ENCODE results near the gene LGMN. TPM values are rescaled to one million over a fixed set of nuclear protein-coding genes. Genes with fewer than 3 reads are reported as not detected.

The LGMN gene
- total and polyA plus RNA-seq, 2 experiments from 2014 or later, result 205 to 243 TPM

DNA sequence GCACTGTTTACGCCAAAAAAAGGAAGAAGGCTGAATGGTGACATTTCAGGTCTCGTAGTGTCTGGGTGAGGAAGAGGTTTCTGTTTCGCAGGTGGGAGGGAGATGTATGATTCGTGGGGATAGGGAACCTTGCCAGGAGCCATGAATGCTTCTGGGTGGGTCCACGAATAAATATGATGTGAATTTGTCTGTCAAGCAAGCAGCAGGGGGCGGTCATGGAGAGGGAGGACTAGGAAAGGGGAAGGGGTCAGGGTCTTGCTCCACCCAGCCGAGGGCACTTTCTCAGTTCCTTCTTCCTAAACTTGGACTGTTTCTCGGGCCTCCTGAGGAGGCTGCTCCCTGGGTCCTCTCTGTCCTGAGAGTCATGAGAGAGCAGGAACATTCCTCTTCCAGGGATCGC is 72.5 kb downstream of the LGMN start:
- Histone ChIP-seq H3K4me1 (ENCODE audit: low read depth) (no peaks in the 10 kb centered on the region), H3K27ac (no peak overlapping the region), H3K27me3 (no peaks in the 10 kb centered on the region), H3K9me3 (ENCODE audit: low read depth) (no peaks in the 10 kb centered on the region), H3K36me3 (no peaks in the 10 kb centered on the region), H3K4me3 (no peak overlapping the region)
- no peak for TF ChIP-seq CTCF (IDR thresholded peaks at IDR 0.05; ENCODE audit: low read depth, low read length)
- no peak for DNase-seq (ENCODE audit: low read depth in 1 of 2, low spot score in 1 of 2)

- H3K36me3 ChIP-seq, result no peaks in the 10 kb centered on the region
- no peaks in the 10 kb centered on the region for H3K27me3 ChIP-seq
- no peak overlapping the region for H3K4me3 ChIP-seq
- no peak for TF ChIP-seq CTCF (IDR thresholded peaks at IDR 0.05; ENCODE audit: low read depth, low read length)
- DNase-seq (ENCODE audit: low read depth in 1 of 2, low spot score in 1 of 2), result no peak
- H3K9me3 ChIP-seq (ENCODE audit: low read depth), result no peaks in the 10 kb centered on the region
- H3K4me1 ChIP-seq (ENCODE audit: low read depth), result no peaks in the 10 kb centered on the region
- no peak overlapping the region for H3K27ac ChIP-seq
These were observed 73.0 kb downstream of the LGMN start for GRCh38 chr14:92675421-92675820.

- Histone ChIP-seq H3K36me3 (no peaks in the 10 kb centered on the region), H3K4me3 (no peak overlapping the region), H3K27me3 (no peaks in the 10 kb centered on the region), H3K9me3 (ENCODE audit: low read depth) (no peaks in the 10 kb centered on the region), H3K4me1 (ENCODE audit: low read depth) (no peaks in the 10 kb centered on the region), H3K27ac (no peak overlapping the region)
- no peak for DNase-seq (ENCODE audit: low read depth in 1 of 2, low spot score in 1 of 2)
- TF ChIP-seq CTCF (IDR thresholded peaks at IDR 0.05; ENCODE audit: low read depth, low read length), result no peak
These were observed 74.8 kb downstream of the LGMN start for GRCh38 chr14:92673601-92674150.

DNA sequence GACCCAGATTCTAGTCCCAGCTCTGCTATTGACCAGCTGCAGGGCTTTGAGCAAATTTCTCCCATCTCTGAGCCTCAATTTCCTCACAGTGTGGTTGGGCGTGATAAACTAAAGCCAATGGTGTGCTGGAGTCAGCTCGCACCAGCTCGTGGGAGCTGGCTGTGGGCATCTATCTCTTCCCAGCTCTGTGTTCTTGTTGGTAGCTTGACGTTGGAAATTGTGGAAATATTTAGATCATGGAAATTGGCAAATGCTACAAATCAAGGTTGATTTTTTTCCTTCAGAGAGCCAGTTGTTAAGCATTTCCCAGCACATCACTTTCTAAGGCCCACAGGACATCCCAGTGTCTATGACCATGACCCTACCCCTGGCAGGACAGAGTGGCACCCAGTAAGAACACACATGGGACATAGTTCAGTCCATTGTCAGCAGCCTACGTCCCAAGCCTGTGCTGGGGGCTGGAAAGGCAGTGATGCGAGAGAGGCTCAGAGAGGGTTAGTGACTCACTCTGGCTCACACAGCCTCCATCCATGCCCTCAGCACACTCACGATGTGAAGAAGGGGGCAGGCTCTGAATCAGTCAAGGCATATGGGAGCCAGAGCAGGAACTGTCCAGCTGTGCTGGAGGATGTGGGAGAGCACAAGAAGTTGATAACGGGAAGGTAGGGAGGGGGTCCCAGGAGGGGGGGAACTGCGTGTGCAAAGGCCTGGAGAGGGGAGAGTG is 77.6 kb downstream of the LGMN start:
- H3K4me3 ChIP-seq, result no peak overlapping the region
- H3K9me3 ChIP-seq (ENCODE audit: low read depth), result no peaks in the 10 kb centered on the region
- H3K27me3 ChIP-seq, result no peaks in the 10 kb centered on the region
- no peaks in the 10 kb centered on the region for H3K36me3 ChIP-seq
- no peak for DNase-seq (ENCODE audit: low read depth in 1 of 2, low spot score in 1 of 2)
- no peak for TF ChIP-seq CTCF (IDR thresholded peaks at IDR 0.05; ENCODE audit: low read depth, low read length)
- no peaks in the 10 kb centered on the region for H3K4me1 ChIP-seq (ENCODE audit: low read depth)
- no peak overlapping the region for H3K27ac ChIP-seq

GRCh38 chr14:92670160-92670559 is 78.3 kb downstream of the LGMN start:
- H3K4me1 ChIP-seq (ENCODE audit: low read depth), result no peaks in the 10 kb centered on the region
- H3K4me3 ChIP-seq, result no peak overlapping the region
- H3K27me3 ChIP-seq, result no peaks in the 10 kb centered on the region
- no peak overlapping the region for H3K27ac ChIP-seq
- H3K36me3 ChIP-seq, result no peaks in the 10 kb centered on the region
- no peaks in the 10 kb centered on the region for H3K9me3 ChIP-seq (ENCODE audit: low read depth)
- peak in 1 of 2 donors; percentile 67 for DNase-seq (ENCODE audit: low read depth in 1 of 2, low spot score in 1 of 2)
- peak; percentile 37 for TF ChIP-seq CTCF (IDR thresholded peaks at IDR 0.05; ENCODE audit: low read depth, low read length)
